GM19397 (cell line): ENCODE measurements around the gene CDK14.
"Not testable (repeated sequence)": the region's sequence is repeated elsewhere in the genome, so short reads cannot be mapped to it uniquely, and the experiment has no call there.

Source experiments
- ATAC-seq: cut with Tn5 transposase; IDR thresholded peaks from one replicate; pipeline ENCODE4 v1.9.1; 2021; ENCODE audit warnings: mild to moderate bottlenecking, moderate library complexity; ENCODE audit not compliant: unreplicated experiment

Gene CDK14

DNA sequence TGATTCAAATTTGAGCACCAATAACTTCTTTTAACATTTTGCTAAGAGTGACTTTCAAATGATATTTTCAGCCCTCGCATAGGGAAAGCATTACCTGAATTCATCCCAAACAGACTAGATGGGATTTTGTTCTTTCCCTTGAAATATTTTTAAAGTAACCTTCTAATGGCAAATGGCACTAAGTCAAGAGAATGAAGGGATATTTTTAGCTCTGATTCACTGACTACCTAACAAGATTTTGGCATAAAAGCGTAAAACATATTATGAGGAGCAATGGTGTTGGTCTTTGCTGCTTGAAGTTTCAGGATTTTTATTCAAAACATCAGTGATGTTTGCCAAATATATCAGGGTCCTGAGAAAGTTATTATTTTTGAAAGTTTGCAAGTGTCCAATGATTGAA is 290.3 kb downstream of the CDK14 start:
- ATAC-seq: no peak

DNA sequence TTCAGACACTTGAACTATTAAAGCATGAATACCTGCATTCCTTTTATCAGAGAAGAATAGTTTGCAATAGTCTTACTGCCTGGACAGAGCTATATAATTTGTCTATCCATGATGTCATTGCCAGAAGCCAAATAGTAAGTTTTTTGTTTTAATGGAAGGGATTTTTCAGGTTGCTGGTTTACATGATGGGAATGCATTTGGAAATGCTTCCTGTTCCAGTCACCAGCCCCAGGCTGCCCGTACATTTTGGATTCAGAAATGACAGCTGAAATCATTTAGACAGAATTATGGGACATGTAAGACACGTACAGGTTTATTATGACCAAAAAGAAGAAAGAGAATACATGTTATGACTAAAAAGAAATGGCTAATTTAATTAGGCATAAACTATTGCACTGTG is 293.1 kb downstream of the CDK14 start:
- ATAC-seq: no peak

DNA sequence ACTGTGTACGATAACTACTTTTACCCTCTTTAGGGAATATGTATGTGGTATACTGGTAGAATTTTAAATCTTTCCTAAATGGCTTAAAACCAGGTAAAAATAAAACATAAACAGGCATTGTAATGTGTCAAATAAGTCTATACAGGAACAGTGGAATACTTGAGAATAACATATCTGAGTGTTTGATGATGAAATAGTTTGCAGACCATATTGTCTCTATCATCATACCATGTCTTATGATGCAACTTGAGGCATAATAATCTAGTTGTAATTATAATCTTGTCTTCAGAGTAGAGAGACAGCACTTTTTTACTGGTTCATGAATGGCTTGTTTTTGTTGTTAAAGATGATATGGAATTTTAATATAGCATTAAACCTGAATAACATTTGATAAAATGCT is 293.5 kb downstream of the CDK14 start:
- no peak for ATAC-seq

DNA sequence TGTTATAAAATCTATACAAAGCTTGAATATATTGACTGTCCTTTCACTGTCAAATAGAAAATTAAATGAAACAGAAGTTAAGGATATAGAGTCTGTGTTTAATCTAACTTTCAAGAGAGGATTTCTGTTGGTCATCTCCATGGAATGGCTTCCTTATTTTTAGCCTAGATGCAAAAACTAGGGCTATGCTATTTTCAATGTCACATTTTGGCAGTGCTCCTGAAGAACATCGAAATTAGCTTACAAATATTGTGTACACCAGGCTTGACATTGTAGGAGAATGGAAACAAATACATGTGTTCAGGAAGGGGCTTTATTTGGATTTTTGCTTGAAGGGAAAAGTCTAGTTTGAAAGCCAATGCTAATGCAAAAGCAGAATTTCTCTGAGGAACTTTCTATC is 295.4 kb downstream of the CDK14 start:
- no peak for ATAC-seq

DNA sequence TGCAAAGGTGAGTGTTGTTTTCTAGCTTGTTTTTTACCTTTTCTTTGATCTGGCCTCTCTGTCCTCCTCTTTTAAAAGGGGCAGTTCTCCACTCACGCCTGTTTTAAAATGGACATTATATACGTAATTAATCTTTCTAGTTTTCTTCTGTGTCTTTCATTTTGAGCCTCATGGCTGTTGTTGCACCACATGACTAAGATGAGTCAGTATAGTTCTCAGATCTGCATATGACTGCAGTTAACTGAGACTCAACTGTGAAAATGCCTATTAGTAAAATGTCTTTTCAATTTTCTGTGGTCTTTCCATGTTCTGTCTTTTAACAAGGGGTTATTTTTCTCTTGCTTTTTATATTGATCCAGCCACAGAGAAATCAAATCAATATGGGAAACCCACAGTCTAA is 296.1 kb downstream of the CDK14 start:
- ATAC-seq: no peak

DNA sequence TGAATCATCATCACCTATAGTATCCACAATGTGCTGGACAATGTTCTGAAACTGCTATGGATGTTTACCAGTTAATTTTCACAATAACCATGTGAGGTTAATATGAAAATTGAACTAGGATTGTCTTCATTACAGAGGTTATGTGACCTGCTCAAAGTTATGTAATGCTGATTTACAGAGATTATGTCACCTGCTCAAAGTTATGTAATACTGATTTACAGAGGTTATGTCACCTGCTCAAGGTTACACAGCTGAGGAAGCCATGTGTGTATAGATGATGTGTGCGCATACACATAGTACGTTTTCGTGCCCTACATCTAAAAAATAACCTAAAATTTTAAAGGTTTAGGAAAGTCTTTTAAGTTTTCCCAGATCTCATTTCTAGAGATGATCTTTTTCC is 298.0 kb downstream of the CDK14 start:
- ATAC-seq: no peak

DNA sequence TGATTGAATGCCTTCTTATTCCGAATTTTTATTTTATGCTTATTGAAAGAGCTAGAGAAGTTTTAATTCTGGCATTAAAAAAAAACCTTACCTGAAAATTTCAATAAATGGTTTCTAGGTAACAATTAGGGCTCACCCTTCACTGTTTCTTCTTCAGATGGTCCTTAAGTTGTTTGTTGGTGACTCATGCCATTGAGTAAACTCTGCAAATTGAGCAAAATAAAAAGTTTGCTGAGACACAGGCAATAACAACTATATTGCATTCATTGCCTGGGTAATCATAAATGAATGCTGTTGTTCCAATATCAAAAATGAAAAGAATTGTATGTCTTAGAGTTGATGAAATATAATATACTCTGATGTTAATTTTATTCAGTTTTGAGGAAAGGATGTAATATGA is 300.3 kb downstream of the CDK14 start:
- ATAC-seq: no peak

DNA sequence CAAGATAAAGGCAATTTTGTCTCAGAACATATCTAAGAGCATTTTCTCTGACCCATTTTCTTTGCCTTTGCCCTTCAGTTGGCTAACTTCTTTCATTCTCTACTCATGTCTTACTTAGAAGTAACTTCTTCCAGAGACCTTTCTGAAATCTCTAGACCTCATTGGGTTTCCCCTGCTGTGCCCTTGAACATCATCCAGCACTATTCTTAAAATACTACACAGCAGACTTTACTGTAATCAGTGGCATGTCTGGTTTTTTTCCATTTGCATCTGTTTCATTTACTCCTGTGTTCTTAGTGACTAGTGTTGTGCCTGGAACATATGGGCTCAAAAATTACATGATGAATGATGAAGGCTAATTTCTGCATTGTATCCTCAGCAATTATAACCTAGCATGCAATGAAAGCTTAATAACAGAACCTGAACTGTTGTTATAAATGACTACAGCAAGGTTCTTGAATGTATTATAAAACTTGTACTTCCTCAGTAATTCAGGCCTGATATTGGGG is 301.9 kb downstream of the CDK14 start:
- ATAC-seq: no peak

DNA sequence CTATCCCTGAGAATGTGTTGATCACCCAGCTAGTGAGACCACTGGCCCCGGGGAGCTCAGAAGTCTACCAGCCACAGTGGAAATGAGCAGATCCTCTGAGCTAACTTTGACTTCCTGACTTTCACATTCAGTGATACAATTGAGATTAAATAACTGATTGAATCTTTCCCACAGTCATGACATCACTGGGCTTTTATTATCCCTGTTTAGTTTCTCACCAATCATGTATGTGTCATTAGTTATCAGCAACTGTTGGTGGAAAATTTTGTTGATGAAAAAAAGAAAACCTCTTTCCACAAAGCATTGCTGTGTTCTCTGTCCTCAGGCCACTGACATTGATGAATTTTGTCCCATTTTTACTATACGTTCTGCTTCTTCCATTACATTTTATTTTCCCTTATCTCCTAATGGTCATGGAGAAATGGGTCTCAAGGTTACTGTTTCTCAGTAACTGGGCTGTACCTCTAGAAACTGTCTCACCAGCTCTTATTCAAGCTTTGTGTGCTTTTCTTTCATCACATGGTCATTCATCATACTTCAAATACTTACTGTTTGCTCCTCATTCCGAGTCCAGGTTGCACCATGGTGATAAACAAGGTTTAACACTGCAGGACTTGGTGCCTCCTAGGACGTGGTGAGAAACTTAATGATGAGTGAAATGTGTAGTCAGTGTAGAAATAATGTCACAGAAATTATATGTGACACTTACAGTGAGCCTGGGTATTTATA is 304.7 kb downstream of the CDK14 start:
- ATAC-seq: no peak

DNA sequence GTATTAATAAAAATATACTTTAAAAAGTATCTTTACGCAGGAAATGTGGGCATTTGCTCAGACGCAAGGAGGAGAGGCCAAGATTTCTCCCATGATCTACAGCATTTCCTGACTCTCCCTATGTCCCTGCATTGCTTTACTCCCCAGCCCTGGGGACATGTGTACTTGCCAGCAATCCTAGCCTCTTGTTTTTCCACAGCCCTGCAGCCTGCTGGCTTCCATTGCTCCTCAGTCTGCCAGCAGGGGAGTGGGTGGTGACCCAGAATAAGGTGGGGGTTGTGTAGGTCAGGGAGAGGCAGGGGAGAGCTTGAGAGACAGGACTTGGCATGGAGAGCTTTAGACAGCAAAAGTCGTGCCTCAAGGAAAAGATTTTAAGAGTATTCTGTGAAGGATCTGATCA is 307.7 kb downstream of the CDK14 start:
- ATAC-seq: no peak

DNA sequence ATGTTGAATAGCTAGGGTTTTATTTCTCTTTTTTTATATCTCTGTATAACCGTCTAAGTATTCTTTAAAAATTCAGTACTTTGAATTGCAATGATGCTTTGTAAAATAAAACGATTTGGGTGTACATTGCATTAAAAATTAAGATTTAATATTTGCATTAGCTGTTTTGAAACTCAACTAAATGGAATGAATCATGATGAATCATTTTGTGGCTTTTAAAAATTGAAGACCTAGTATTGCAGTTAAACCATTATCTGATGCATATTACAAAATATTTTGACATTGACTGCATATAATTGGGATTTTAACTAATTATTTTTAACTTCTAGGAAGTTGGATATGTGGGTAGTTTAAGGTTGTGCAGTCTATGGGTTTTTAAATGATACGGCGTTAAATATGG is 314.0 kb downstream of the CDK14 start:
- ATAC-seq: no peak

DNA sequence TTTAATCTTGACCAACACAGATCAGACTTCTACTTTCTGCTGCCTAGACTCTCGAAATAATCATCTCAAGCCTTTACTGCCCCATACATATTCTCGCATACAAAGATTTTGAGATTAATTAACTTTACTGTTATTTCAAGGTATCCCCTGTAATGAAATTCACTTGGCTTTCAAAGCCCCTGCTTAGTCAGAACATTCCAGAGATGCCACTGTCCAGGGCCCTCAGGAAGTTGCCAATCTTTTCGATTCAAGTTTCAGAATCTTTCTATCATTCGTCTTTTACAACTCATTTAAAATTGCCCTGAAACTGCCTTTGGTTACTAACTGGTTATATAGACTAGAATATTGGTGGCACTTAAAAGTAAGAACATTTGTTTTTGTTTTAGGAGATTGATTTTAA is 320.2 kb downstream of the CDK14 start:
- no peak for ATAC-seq

DNA sequence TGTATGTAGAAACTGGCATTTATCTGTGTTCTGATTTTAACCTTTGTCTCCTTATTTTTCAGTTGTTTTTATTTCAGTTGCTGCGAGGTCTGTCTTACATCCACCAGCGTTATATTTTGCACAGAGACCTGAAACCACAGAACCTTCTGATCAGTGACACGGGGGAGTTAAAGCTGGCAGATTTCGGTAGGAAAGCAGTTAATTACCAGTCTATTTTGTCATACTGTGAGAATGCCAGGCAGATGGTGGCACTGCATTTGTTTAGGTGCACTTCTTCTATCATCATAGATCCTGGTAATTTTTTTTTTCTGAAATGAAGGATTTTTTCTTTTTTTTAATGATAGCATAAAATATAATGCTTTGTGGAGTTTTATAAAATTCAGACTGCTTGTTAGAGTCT is 321.4 kb downstream of the CDK14 start:
- ATAC-seq: no peak

DNA sequence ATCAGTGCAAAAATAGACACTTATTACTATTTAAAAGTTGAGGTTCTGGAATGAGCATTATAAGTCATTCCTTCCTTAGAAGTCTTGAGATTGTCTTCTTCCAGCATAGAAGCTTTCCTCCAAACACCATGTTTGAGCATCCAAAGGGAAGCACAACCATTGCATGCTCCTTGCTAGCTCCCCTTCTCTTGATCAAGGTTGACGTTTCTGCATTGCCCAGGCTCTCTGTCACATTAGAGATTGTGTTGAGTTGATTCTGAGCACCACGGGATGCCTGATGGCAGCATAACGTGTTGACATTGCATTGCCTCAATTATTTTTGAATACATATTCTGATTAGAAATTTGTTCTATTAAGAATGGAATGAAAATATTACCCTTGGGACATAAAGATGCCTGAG is 322.2 kb downstream of the CDK14 start:
- ATAC-seq: no peak

DNA sequence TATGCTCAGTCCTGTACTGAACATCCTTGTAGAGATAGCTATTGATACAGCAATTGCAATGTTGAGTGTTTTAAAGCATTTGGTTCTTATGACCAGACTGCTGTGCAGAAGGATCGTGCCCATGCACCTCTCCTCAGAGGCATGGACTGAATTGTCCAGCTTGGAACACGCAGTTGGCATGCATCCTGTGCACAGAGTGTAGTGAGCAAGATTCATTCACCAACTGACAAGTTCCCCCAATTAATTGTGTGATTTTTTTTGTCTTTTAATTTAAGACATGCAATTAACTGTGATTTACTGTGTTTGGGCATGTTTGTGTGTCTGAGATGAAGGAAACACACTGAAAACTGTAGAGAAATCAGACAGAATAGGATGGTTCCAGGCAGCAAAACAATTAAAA is 323.7 kb downstream of the CDK14 start:
- ATAC-seq: no peak

DNA sequence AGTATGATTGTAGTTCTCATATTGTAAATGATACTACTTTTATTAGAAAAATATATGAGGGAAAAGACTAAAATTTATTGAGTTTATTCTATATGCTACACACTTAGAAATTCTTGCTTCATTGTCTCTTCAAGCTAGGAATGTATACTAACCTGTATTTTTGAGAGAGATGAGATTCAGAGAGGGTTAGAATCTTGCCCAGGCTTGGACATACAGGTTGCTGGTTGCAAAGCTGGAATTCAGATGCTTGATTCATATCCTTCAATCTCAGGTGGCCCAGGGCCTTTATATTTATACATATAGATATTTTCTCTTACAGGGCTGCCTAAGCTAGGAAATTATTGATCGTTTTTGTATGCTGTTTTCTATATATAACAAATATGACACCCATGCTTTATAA is 324.2 kb downstream of the CDK14 start:
- no peak for ATAC-seq

DNA sequence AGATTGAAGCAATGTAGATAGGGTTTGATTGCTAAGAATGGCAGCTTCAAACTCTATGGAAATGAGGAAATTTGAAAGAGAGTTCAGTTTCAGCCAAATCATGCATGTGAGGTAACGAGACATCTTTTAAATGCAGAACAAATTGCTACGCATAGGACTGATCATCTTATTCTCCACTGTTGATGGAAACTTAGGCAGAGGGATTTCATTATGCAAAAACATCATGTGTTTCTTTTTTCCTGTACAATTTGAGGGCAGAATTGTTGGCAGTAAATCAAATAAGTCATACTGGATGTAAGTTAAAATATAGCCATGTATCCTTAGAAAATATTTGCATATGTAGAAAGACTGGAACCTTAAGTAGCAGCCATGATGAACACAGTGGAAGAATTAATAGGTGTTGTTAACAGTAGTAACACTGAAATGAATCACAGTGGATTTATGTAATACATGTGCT is 327.4 kb downstream of the CDK14 start:
- no peak for ATAC-seq

DNA sequence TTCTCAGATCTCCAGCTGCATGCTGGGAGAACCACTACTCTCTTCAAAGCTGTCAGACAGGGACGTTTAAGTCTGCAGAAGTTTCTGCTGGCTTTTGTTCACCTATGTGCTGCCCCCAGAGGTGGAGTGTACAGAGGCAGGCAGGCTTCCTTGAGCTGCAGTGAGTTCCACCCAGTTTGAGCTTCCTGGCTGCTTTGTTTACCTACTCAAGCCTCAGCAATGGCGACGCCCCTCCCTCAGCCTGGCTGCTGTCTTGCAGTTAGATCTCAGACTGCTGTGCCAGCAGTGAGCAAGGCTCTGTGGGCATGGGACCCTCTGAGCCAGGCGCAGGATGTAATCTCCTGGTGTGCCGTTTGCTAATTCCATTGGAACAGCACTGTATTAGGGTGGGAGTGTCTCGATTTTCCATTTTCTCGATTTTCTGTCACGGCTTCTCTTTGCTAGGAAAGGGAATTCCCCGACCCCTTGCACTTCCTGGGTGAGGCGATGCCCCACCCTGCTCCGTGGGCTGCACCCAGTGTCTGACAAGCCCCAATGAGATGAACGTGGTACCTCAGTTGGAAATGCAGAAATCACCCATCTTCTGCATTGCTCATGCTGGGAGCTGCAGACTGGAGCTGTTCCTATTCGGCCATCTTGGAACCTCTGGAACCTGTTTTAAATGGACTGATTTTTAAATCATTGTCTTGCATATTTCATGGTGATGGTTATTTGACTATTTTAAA is 332.7 kb downstream of the CDK14 start:
- not testable (repeated sequence) for ATAC-seq

DNA sequence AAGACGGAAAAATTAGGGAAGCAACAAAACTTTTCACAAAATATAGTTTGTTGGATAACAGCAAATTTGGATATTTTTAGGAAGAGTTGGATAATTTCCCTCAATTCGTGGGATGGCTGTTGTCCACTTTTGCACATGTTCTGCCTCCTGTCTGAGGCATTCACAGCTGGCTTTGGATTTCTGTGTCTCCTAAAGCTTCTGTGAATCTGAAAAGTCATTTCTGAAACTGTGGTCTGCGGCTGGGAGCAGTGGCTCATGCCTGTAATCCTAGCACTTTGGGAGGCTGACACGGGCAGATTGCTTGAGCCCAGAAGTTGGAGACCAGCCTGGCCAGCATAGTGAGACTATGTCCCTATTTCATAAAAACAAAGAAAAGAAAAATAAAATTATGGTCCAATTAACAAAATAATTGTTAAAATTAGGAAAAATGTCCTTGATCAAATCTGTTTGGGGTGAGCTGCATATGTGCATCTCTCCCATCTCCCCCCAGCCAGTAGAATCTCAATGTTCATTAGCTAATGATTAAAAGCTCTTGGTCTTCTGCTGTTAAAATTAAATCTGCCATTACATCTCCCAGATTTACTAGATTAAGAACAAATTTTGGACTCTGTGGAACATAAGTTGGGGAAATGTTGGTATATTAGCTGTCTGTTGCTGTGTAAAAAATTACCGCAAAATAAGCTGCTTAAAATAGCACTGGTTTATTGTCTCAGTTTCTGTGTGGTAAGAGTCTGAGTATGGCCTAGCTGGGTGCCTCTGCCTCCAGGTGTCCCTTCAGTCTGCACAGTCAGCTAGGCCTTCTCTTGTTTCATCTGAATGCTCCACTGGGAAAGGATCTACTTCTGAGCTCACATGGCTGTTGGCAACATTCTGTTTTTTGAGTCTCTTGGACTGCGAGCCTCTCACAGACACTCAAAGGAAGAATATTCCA is 336.1 kb downstream of the CDK14 start:
- peak; percentile 97 for ATAC-seq

DNA sequence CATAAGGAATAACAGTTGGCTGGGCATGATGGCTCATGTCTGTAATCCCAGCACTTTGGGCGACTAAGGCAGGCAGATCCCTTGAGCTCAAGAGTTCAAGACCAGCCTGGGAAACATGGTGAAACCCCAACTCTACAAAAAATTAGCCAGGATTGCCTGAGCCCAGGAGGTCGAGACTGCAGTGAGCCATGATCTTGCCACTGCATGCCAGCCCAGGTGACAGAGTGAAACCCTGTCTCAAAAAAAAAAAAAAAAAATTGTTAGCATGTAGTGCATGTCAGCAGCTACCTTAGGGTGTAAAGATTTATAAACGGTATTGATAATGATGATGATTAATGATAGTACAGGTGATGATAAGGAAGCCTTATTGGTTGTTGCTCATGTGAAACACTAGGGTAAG is 336.9 kb downstream of the CDK14 start:
- ATAC-seq: no peak

DNA sequence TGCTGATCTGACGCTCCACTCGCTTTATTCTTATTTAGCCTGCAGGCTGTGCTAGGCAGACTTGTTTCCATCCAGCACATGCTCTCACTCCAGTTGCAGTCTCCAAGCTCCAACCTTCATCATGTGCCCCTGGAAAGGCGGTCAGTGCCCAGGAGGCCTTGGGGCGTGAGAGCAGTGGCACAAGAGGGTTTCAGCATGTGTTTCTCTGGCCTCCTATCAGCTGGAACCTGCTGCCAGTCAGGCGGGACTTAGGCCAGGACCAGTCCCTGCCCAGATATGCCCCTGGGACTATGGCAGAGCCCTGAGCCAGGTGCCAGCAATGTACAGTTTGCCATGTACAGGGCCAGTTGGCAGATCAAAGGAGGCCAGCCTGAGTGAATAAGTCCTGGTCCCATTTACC is 337.9 kb downstream of the CDK14 start:
- ATAC-seq: no peak
